Lower lobe of right lung (tissue), 1 donor: Measurements from ENCODE around the gene CHRFAM7A. TPM values are rescaled to one million over a fixed set of nuclear protein-coding genes. Genes with fewer than 3 reads are reported as not detected.

Experiments used
- total RNA-seq: library from RNA; stranded (reverse); fragmentation: NEBNext Ultra II Directional; extraction: Animal tissue kit (Norgen Biotek cat#: 25700); gene quantifications from one replicate; pipeline ENCODE4 v1.2.1, GENCODE V29; 2021
- donor health status: DM: no; HTN: yes; CAD: no; lungs with severe emphysema.

The CHRFAM7A gene
- total RNA-seq, 1 donor from 2014 or later = 9.6 TPM

Other genes starting within 250 kb of the CHRFAM7A start
- gene GOLGA8R, start 20.7 kb upstream of the CHRFAM7A start, total RNA-seq = 5.1 TPM
- not detected for gene GOLGA8Q, start 158.5 kb upstream of the CHRFAM7A start, total RNA-seq
- 0.24 TPM for gene GOLGA8H, start 210.5 kb upstream of the CHRFAM7A start, total RNA-seq